BJ (cell line): ENCODE measurements around the gene KIAA1755. TPM values are rescaled to one million over a fixed set of nuclear protein-coding genes. Genes with fewer than 3 reads are reported as not detected.

Experiments
- CTCF ChIA-PET: fragments of 350-600 bp; formaldehyde crosslinking; extraction: SDS; loops from one replicate; lab custom pipeline; 2021; ENCODE audit warnings: antibody characterized with exemption, inconsistent platforms; lab: Yijun Ruan, JAX
- POLR2A ChIA-PET: fragments of 300-600 bp; sonication (Branson Sonifier 250); formaldehyde crosslinking; extraction: SDS; loops from one replicate; lab custom pipeline; 2021; ENCODE audit warnings: antibody characterized with exemption; lab: Charles Lee
- DNase-seq: peaks from one replicate; pipeline ENCODE4 v3.0.0-alpha.2; 2011; ENCODE audit warnings: low read depth
- H3K27me3 ChIP-seq: 2 replicates; pipeline ENCODE4 v1.6.0; 2011; ENCODE audit warnings: low read length; ENCODE audit not compliant: control insufficient read depth, insufficient read depth
- H3K36me3 ChIP-seq: 2 replicates; pipeline ENCODE4 v1.5.1; 2011; ENCODE audit warnings: low read length; ENCODE audit not compliant: control insufficient read depth, insufficient read depth
- H3K4me3 ChIP-seq: 2 replicates; pipeline ENCODE4 v1.5.1; 2011; ENCODE audit warnings: low read depth, mild to moderate bottlenecking, control low read depth, low read length
- CTCF ChIP-seq: IDR thresholded peaks from 2 replicates; pipeline ENCODE4 v1.5.1; 2011; ENCODE audit warnings: low read depth, mild to moderate bottlenecking, control low read depth, inconsistent platforms, low read length, moderate library complexity; ENCODE audit not compliant: insufficient read depth
- polyA plus RNA-seq: library from polyadenylated mRNA; depleted of rRNA; stranded (reverse); fragments of >200 nt; gene quantifications from 2 replicates; pipeline ENCODE4 v1.2.3, GENCODE V29; 2011

Gene KIAA1755
- polyA plus RNA-seq, 1 experiment = 9.7 TPM

GRCh38 chr20:38179846-38180245 is 80.7 kb downstream of the KIAA1755 start:
- no peak for TF ChIP-seq CTCF
- no peak for DNase-seq
- H3K36me3 ChIP-seq = no peaks in the 10 kb centered on the region
- ChIA-PET POLR2A (no interaction called here), CTCF (no interaction called here)
- H3K27me3 ChIP-seq = no peaks in the 10 kb centered on the region
- no peak overlapping the region for H3K4me3 ChIP-seq

GRCh38 chr20:38178581-38178980 is 82.0 kb downstream of the KIAA1755 start:
- ChIA-PET POLR2A (no interaction called here), CTCF (interaction anchor here (0.7 to 1.7 kb wide), 7 partner anchors 9 to 129 kb away, joined by 3 to 10 read pairs (median 3); no protein-coding TSS in a partner anchor)
- TF ChIP-seq CTCF = no peak
- no peak overlapping the region for H3K4me3 ChIP-seq
- H3K36me3 ChIP-seq = no peaks in the 10 kb centered on the region
- no peaks in the 10 kb centered on the region for H3K27me3 ChIP-seq
- no peak for DNase-seq

- H3K36me3 ChIP-seq = no peaks in the 10 kb centered on the region
- no peaks in the 10 kb centered on the region for H3K27me3 ChIP-seq
- H3K4me3 ChIP-seq = no peak overlapping the region
- TF ChIP-seq CTCF = no peak
- no peak for DNase-seq
- ChIA-PET POLR2A (no interaction called here), CTCF (interaction anchor here (0.7 to 1.7 kb wide), 7 partner anchors 9 to 129 kb away, joined by 3 to 10 read pairs (median 3); no protein-coding TSS in a partner anchor)
Observed at GRCh38 chr20:38178065-38178491, 82.5 kb downstream of the KIAA1755 start.

DNA sequence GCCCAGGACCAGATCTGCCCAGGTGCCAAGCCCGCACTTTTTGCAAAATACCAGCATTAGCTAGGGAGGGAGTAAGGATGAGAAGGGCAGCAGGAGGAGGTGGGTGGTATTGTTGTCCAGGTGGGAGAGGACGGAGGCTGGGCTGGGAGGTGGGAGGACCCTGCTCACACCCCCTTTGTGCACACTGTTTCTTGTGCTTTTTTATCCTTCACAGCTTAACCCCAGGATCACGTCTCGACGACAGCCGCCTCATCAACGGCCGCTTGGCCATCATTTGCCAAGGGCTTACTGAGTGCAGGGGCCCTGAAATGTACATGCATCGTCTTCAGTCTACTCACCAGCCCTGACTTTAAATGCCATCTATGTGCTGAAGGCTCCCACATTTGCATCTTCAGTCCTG is 83.3 kb downstream of the KIAA1755 start:
- H3K36me3 ChIP-seq = no peaks in the 10 kb centered on the region

More for the DNA sequence above, 83.3 kb downstream of the KIAA1755 start:
- Histone ChIP-seq H3K27me3 (no peaks in the 10 kb centered on the region), H3K4me3 (no peak overlapping the region)
- DNase-seq = no peak
- ChIA-PET CTCF (interaction anchor here (1.3 to 14.6 kb wide), 2 partner anchors 44 to 104 kb away, joined by 3 to 223 read pairs; no protein-coding TSS in a partner anchor), POLR2A (no interaction called here)
- TF ChIP-seq CTCF = no peak
